Fibroblast of lung (primary cell): ENCODE results near the gene TSPAN18.

Experiments
- CTCF ChIP-seq, 2 donors: IDR thresholded peaks in 1 of 2; conservative IDR thresholded peaks in 1 of 2; 1 replicate in 1 of 2; 2 replicates in 1 of 2; pipeline ENCODE4 v1.5.1; 2011 to 2012; ENCODE audit warnings: low read length in 2 of 2, control low read depth in 1 of 2, inconsistent platforms in 1 of 2, low read depth in 1 of 2, mild to moderate bottlenecking in 1 of 2
- EZH2 ChIP-seq: IDR thresholded peaks from 2 replicates; pipeline ENCODE4 v1.5.1; 2012; ENCODE audit warnings: low read length, control low read depth, mild to moderate bottlenecking; ENCODE audit errors: missing control alignments

- TF ChIP-seq CTCF (conservative IDR thresholded peaks at IDR 0.05 in 1 of 2, IDR thresholded peaks at IDR 0.05 in 1 of 2; ENCODE audit: low read depth in 1 of 2, low read length in 2 of 2), result no peak
- no peak for TF ChIP-seq EZH2
Measured at GRCh38 chr11:44737245-44738085, 10.7 kb downstream of the TSPAN18 start.
